K562 (cell line): Measurements from ENCODE around the gene TENM3.

ENCODE experiments used
- FOXK1 ChIP-seq: sonication (generic); formaldehyde crosslinking; IDR thresholded peaks from 2 replicates; pipeline ENCODE4 v1.8.0; 2022; ENCODE audit warnings: missing genetic modification reagents, mild to moderate bottlenecking, borderline replicate concordance
- JUN ChIP-seq, 2 experiments: sonication (generic) in 1 of 2; formaldehyde crosslinking in 1 of 2; IDR thresholded peaks; 2 replicates each; pipeline versions ENCODE4 v1.6.1 to v1.8.0; 2012 to 2022; ENCODE audit warnings: borderline replicate concordance in 2 of 2, mild to moderate bottlenecking in 2 of 2, improper control_type of control experiment in 1 of 2, low read depth in 1 of 2, low read length in 1 of 2, missing genetic modification reagents in 1 of 2
- TF ChIP-seq, protein P1 (sequence below): sonication (generic); formaldehyde crosslinking; IDR thresholded peaks from 2 replicates; pipeline ENCODE4 v1.8.1; 2022; ENCODE audit warnings: missing genetic modification reagents

- TF ChIP-seq, protein P1, sequence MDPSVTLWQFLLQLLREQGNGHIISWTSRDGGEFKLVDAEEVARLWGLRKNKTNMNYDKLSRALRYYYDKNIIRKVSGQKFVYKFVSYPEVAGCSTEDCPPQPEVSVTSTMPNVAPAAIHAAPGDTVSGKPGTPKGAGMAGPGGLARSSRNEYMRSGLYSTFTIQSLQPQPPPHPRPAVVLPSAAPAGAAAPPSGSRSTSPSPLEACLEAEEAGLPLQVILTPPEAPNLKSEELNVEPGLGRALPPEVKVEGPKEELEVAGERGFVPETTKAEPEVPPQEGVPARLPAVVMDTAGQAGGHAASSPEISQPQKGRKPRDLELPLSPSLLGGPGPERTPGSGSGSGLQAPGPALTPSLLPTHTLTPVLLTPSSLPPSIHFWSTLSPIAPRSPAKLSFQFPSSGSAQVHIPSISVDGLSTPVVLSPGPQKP (CRISPR knock-in tag), result no peak
- TF ChIP-seq JUN (IDR thresholded peaks at IDR 0.05; ENCODE audit: borderline replicate concordance, low read depth, low read length) (no peak), JUN (CRISPR knock-in tag; IDR thresholded peaks at IDR 0.05; ENCODE audit: borderline replicate concordance) (no peak), FOXK1 (no peak)
Measured at GRCh38 chr4:182207830-182208396, 35.3 kb upstream of the TENM3 start.
